Stimulated activated CD4-positive, alpha-beta T cell treated with anti-CD3 and anti-CD28 coated beads, Interleukin-15, amount 100 ng/mL, for 24 hours (primary cell): ENCODE results near the gene PLXDC2.

ENCODE experiments used
- DNase-seq: peaks from one replicate; pipeline ENCODE4 v3.0.0-alpha.2; 2020

Gene PLXDC2

DNA sequence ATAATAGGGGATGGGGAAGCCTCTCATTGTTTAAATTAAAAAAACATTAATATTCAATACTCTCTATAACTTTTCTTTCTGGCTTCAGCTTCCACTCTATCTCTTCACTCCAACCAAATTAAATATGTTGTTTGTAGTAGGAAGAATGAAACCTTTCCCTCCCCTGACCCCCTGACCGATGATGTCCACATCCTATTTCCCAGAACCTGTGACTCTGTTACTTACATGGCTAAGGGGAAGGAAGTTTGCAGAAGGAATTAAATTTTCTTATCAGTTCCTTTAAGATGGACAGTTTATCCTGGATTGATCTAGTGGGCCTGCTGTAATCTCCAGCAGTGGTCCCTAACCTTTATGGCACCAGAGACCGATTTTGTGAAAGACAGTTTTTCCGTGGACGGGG is 130.0 kb downstream of the PLXDC2 start:
- no peak for DNase-seq

DNA sequence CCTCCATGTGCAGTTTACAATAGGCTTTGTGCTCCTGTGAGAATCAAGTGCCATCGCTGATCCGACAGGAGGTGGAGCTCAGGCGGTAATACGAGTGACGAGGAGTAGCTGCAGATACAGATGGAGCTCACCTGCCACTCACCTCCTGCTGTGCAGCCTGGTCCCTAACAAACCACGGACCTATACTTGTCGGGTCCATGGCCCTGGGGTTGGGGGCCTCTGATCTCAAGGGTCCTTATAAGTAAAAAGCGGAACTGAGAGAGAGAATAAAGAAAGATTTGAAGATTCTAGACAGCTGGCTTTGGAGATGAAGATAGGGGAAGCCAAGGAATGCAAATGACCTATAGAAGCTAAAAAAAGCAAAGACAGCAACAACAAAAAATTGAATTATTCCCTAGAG is 130.6 kb downstream of the PLXDC2 start:
- no peak for DNase-seq

DNA sequence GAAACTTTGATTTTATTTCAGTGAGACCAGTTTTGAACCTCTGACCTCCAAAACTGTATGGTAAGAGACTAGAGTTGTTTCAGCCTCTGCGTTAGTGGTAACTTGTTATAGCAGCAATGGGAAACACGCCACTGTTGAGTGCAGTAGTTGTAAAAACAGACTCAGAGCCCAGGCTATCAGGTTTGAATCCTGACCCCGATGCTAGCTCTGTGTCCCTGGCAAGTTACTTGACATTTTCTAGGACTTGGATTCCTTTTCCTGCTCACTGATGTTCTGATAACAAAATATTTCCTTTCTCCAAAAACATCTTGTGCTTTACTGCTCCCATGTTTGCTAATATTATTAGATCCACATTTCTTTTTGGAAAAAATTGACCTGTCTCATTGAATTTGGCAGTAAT is 131.0 kb downstream of the PLXDC2 start:
- DNase-seq: no peak

- DNase-seq: no peak
Measured at GRCh38 chr10:19947656-19948055, 131.4 kb downstream of the PLXDC2 start.

DNA sequence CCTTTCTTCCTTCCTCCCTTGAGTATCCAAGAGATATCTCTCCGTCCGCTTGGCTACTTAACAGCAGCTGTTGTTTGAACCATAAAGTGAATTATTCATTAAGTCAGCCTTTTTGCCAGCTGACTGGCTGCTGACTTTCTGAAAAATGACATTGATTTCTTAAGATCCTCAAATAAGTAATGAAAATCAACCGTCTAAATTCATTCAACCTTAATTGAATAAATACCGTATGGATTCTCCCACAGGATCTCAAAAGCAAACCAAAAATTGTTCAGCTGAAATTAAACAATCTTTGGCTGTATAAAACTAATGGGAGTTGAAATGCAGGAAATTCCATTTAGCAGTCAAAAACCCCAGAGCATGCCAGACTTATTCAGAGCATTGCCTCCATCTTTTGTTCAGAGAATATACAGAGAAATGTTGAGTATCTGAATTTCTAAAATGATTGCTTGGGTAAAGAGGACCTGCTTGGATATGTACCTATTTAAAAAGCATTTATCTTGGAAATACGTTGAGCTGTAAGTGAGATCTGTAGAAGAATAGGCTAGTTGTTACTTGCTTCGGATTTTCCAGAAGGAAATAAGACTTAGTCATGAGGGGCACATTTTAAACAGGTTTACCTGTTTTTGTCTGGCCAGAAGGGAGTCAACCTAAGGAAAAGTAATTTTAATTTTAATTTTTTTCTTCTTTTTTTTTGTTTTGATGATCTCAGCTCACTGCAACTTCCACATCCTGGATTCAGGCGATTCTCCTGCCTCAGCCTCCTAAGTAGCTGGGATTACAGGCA is 136.2 kb downstream of the PLXDC2 start:
- DNase-seq: no peak

- no peak for DNase-seq
Measured at GRCh38 chr10:19954601-19955000, 138.4 kb downstream of the PLXDC2 start.

- no peak for DNase-seq
Measured at GRCh38 chr10:19956516-19957032, 140.3 kb downstream of the PLXDC2 start.

DNA sequence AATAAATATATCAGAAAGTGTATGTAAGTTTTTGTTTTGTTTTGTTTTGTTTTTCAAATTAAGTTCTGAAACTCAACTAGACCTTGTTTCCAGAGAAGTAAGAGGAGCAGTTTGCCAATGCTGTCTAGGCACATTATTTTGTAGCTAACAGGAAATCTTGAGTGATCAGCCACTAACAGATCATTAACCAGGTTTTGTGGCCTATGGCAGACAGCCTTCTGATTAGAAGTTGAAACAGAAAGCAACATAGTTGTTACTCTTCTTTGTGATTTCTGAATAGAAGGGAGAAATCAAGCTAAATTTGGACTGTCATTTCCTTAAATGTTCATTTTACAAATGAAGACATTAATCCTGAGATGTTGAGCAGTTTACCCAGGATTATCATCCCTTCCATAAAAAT is 142.6 kb downstream of the PLXDC2 start:
- no peak for DNase-seq

DNA sequence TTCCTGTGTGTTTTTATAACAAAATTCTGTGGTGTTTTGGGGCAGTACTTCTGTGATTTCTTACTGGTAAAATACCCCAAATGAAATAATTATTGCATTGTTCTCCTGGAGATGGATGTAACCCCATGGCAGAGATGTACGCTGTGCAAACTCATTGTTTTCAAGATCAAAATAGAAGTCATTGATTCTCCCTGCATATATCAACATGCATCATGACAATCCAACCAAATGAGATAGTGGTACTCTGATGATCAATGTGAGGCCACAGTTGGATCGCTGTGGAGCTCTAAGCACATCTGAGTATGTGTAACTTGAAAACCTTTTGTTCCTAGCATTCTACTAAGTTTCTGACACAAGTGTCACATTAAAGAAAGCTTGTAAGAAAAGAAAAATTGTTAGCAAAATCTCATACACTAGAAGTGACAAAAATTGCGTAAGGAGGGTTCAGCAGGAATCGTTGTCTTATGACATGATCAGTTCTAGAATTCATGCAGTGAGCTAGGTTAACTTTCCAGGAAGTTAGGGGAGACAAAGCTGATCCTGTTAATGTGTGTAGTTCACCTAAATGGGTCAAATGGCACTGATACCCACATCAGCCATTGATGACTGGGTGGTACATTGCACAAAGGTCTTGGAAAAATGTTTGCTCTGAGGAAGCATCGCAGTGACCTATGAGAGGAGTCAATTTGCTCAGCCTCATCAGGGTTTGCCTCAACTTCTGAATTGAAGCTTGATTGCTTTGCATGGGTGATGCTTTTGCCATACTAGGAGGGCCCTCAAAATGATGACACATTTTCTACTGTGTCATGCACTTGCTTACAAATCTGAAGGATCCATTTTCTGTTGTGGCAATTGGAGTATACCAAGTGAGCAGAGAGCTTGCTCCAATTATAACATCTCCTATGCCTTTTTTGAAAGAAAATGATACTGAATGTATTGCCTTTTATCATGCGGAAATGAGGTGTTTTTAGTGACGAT is 145.1 kb downstream of the PLXDC2 start:
- no peak for DNase-seq

- no peak for DNase-seq
Measured at GRCh38 chr10:19964625-19965024, 148.4 kb downstream of the PLXDC2 start.

DNA sequence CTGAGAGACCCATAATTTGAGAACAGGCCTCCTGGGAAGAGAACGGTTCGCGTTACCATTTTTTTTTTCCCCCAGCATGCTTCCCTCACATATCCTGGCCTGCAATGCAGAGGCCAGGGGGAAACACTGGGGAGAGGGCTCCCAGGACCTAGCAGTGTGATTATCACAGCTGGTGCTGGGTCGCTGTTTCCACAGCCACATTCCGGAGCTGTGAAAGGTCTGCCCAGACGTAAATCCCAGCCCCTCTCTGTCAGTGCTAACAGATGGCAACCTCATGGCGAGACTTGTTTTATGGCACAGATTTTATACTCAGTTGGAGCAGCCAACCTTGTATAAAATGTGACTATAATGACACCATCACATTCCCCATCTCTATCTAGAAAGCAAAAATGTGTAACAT is 150.5 kb downstream of the PLXDC2 start:
- DNase-seq: no peak

GRCh38 chr10:19967981-19968380 is 151.7 kb downstream of the PLXDC2 start:
- DNase-seq: no peak

- no peak for DNase-seq
Measured at GRCh38 chr10:19968745-19969144, 152.5 kb downstream of the PLXDC2 start.

GRCh38 chr10:19970256-19970655 is 154.0 kb downstream of the PLXDC2 start:
- DNase-seq: no peak

GRCh38 chr10:19970717-19971116 is 154.5 kb downstream of the PLXDC2 start:
- no peak for DNase-seq

- DNase-seq: no peak
Measured at GRCh38 chr10:19971343-19972052, 155.3 kb downstream of the PLXDC2 start.

DNA sequence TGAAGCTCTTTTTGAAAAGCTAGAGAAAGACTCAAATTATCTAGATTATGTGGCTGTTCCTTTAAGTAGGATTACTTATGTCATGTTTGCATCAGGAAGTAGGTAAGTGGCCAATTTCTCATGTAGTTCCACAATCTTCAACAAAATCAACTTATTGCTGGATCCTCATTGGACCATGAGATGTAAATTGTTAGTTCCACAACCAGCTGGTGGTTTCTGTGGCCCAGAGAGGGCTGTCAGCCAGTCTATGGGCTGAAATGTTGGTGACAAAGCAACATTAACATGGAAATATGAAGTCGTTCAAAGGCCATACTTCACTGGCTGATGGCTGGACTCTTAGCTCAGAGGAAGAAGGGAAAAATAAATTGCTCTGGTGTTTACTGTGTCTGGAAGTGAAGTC is 157.9 kb downstream of the PLXDC2 start:
- no peak for DNase-seq

DNA sequence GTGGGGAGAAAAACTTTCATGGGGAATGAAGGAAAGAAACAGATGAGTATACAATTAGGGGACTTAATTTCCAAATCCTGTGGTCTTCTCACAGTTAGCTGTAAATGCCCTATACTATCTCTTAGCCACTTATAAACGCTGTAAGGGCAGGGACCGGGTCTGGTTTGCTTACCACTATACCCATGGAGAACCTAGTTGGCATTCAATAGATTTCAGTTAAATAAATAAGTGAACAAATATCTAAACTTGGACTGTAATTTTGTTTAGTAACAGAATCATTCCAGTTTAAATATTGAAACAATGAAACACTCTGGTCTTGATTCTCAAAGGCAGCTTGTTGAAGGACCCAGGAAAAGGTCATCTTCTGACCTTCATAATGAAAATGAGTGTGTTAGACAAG is 158.3 kb downstream of the PLXDC2 start:
- DNase-seq: no peak

DNA sequence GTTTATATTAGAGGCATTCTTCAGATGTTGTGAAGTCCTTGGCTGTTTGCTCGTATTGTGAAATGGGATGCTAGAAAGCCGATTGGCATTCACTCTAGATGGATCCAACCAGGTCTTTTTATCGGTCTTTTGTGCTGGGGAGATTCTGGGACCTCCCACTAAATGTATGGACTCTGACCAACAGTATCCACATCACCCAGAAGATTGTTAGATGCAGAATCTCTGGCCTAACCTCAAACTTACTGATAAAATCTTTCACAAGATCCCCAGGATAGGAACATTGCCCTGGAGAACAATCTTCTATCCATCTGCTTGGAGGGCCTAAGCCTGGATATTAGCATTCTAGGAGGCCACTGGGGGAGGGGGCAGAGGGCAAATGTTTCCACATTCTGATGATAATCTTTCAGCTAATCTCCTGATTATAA is 160.9 kb downstream of the PLXDC2 start:
- DNase-seq: no peak

DNA sequence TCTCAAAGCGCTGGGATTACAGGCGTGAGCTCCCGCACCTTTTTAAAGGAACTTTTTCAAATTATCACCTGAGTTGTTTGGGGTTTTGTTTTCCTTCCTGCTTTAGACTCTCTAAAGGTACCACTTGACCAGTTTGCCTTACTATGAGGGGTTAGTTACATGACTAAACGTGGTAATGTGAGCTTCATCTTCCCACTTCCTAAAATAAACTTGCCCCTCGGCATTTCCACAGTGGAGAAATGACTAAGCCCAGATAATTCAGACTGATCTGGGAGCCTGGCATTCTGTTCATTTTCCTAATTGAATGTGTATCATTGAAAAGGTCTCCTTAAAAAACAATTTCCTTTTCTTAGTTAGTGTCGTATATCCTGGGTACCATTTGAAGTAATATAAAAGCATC is 163.4 kb downstream of the PLXDC2 start:
- DNase-seq: no peak

DNA sequence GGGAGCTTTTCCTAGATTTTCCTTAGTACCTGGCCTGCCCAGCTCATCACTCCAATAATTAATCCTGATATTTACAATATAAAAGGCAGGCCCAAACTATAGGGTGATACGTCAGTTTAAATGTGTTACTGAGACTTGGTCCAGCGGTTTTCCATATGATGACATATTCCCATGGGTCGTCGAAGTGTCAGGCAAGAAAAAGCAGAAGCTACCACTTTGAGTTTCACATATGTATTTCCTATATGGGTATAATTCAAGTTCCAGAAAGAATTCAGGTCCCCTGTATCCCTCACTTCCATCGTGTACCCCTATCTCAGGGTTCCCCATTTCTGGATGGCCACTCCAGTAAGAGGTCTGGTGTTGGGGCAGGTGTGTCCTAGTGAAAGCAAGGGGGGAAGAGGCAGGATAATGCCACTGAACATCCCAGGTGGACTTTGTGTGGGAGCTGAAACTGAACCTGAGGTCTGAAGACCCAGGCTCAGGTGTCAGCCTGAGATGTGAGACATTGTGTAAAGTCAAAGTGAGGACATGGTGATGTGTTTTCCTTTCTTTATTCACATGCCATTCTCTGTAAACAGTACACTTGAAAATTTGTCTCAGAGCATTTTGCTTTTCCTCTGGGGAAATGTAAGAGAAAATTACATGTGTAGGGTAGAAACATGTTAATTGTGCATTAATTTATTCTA is 167.8 kb downstream of the PLXDC2 start:
- no peak for DNase-seq

DNA sequence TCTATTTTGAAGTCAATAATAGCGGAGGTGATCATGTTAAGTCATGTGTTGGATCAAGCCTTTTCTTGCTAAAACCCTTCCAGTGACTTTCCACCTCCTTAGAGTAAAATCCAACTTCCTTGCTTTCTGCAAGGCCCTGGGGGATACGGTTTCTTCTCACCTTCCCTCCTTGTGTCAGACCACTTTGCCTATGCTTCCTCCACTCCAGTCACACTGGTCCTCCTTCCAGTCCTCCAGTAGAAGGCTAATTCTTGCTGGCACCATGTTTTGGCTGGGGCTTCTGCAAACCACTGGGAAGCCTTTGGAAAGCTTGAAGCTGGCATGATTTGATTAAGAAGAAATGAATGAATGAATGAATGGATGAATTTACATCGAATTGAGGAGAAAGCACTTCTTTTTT is 169.5 kb downstream of the PLXDC2 start:
- DNase-seq: no peak

GRCh38 chr10:19986591-19986990 is 170.4 kb downstream of the PLXDC2 start:
- DNase-seq: no peak
